ENCODE results near the gene NBAS.
"Not testable (repeated sequence)": the region's sequence is repeated elsewhere in the genome, so short reads cannot be mapped to it uniquely, and the experiment has no call there.

Gene NBAS

DNA sequence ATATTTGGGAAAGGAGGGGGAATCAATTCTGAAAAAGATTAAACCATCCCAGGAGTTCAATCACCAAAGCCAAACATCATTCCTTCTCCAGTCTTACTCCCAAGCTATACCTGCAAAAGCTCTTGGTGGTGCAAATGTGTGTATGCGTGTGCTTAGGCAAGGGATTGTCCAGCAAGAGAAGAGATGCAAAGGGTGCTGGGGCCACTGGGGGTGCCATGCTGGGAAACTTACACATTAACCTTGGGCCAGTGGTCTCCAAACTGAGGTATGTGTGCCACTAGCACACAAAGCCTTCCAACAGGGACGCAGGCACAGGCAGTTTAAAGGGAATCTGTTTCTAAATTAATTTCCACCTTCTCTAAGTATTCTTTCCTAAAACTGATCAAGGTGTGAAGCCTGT is 307.9 kb downstream of the NBAS start:
- no peak for DNase-seq

DNA sequence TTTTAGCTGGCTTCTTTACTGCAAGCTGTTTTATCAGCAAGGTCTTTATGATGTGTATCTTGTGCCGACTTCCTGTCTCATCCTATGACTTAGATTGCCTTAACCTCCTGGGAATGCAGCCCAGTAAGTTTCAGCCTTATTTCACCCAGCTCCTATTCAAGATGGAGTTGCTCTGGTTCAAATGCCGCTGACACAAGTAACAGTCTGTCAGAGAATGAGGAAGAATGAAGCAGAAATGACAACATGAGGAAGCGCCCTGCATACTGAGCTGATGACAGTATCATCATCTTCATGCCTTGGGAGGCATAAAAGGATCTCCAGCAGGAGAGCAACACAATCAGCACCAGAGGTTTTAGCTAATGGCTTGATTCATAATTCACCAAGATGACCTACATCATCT is 309.4 kb downstream of the NBAS start:
- DNase-seq = no peak

- DNase-seq = not testable (repeated sequence)
Observed at GRCh38 chr2:15250946-15251345, 310.2 kb downstream of the NBAS start.

DNA sequence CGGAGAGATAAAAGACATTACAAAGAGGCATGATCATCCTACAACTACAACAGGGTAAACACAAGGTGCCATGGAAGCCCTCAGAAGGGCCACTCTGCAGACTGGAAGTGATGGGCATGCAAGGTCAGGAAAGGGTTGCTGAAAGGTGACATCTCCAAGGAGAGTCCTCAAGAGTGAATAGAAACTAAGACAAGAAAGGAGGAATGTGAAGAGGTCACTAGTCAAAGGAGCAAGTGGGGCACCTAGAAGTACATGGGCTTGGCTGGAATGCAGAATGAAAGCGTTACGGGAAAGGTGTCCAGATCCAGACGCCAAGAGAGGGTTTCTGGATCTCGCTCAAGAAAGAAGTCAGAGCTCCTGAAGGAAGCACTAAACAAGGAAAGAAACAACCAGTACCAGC is 314.3 kb downstream of the NBAS start:
- no peak for DNase-seq

DNA sequence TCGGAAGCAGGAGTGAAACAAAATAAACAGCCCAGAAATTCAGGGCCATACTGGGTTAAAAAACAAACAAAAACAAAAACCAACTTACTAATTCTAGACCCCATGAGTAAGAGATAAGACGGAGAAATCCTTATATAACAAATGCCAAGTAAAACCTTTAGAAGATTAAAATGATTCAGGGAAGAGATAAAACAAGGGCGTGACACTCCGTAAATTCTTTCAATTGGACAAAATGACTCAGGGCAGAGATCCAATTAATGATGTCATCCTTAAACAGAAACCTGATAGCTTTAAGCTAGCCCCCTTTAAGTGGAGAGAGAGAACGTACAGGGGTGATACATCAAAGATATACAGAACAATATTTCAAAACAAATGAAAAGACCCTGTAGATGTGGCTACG is 317.4 kb downstream of the NBAS start:
- no peak for DNase-seq

- no peak for DNase-seq
Observed at GRCh38 chr2:15242936-15243461, 318.1 kb downstream of the NBAS start.

GRCh38 chr2:15241929-15242328 is 319.2 kb downstream of the NBAS start:
- DNase-seq = peak; percentile 100

DNA sequence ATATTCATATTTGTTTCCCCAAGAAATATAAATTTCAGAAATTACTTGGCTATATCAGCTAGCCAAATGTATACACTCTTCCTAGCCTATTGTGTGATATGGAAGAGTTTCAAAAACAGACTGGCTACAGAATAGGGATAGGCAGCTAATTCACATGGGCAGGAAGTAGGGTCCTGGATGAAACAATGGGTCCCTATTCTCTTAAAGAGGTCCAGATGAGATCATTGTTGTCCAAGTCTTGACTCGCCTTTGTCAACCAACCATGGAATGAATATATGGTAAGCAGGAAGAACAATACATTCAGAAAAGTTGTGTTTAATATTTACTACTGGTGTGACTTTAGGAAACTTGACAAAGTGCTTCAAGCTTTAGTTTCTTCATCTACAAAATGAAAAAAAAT is 319.9 kb downstream of the NBAS start:
- DNase-seq = no peak

GRCh38 chr2:15238028-15238427 is 323.1 kb downstream of the NBAS start:
- no peak for DNase-seq

- no peak for DNase-seq
Observed at GRCh38 chr2:15230599-15231192, 330.4 kb downstream of the NBAS start.

GRCh38 chr2:15226661-15227060 is 334.5 kb downstream of the NBAS start:
- no peak for DNase-seq

DNA sequence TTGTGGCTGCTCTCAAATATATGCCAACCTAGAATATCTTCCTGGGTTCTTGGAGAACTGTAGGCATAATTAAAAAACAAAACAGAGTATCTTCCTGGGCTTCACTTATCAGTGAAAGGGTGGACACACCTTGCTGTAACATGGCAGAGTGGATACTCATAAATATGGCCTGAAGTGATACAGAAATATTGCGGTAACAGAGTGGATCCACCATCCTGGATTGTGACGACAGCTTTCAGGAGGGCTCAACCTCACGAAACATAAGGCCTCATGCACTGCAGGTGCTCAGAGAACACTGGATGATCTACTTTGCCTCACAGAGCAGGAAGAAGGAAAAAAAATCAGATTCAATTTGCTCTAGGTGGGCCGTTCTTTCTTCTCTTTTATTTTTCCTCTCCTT is 336.0 kb downstream of the NBAS start:
- no peak for DNase-seq

- DNase-seq = no peak
Observed at GRCh38 chr2:15224641-15225040, 336.5 kb downstream of the NBAS start.

DNA sequence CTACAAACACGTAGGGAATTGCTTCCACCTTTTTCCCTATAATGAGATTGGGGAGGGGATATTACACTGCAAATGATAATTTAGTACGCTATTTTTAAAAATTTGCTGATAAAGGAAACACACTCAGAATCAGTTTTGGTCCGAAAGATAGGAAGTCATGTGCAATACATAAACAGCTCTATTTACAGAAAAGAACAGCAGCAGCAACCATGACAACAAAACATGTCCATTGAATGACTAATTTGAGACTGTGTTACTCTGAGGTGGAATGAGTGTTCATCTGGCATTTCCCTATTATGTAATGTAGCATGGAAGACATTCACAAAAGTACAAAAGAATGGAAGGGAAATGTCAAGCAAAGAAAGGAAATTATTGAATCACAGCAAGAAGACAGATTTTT is 337.2 kb downstream of the NBAS start:
- DNase-seq = no peak

- no peak for DNase-seq
Observed at GRCh38 chr2:15222856-15223255, 338.3 kb downstream of the NBAS start.

- DNase-seq = no peak
Observed at GRCh38 chr2:15220603-15221002, 340.5 kb downstream of the NBAS start.

- no peak for DNase-seq
Observed at GRCh38 chr2:15218423-15219086, 342.6 kb downstream of the NBAS start.

- DNase-seq = no peak
Observed at GRCh38 chr2:15212249-15212648, 348.9 kb downstream of the NBAS start.

GRCh38 chr2:15210542-15210941 is 350.6 kb downstream of the NBAS start:
- DNase-seq = not testable (repeated sequence)

DNA sequence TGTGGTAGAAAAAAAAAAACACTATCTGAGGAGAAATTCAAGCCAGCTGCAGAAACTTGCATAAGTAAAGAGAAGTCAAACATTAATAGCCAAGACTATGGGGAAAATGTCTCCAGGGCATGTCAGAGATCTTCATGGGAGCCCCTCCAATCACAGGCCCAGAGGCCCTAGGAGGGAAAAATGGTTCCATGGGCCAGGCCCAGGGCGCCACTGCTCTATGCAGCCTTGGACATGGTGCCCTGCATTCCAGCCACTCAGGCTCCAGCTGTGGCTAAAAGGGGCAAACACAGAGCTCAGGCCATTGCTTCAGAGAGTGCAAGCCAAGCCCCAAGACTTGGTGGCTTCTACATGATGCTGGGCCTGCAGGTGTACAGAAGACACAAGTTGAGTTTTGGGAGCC is 354.7 kb downstream of the NBAS start:
- no peak for DNase-seq

- DNase-seq = no peak
Observed at GRCh38 chr2:15205562-15205961, 355.6 kb downstream of the NBAS start.

GRCh38 chr2:15201009-15201408 is 360.1 kb downstream of the NBAS start:
- DNase-seq = no peak

DNA sequence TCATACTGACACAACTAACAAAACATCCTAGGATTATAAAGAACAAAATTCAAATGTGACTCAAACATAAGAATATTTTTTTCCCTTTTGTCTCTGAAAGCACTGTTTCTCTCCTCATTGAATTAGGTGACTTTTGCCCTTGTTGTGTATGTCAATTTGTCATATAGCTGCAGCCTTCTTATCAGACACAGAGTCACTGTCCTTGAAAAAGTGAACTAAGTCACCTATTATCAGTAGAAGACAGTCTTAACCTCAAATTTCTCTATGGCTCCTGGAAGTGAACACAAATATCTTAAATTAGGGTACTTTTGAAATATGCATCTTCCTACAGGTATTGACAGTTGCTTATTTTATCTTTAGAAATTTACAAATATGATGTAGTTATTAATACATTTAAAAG is 360.6 kb downstream of the NBAS start:
- DNase-seq = no peak

DNA sequence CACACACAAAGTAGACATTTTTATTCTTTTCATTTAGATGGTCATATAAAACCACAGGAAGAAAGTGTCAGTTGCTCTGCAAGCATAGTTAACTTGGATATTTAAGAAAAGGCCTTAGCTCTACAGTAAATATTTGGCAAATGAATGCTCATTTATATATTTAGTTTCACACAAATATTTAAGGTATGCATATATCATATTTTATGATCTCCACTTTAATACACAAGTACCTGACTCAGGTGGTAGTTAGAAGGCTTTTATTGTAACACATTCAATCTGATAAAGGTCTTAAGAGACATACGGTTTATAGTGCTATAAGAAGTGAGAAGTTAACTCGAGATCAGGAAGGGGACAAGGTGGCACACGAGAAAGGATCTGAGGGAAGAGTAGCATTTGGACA is 363.1 kb downstream of the NBAS start:
- no peak for DNase-seq

- DNase-seq = no peak
Observed at GRCh38 chr2:15195813-15196212, 365.3 kb downstream of the NBAS start.
